Mucosa of stomach (tissue), 1 donor: ENCODE data around the gene CTNNBL1.

Experiments used
- H3K27me3 ChIP-seq: one replicate; pipeline ENCODE4 v1.7.0; 2013; ENCODE audit warnings: mild to moderate bottlenecking, low read length; ENCODE audit not compliant: control insufficient read depth, insufficient read depth
- H3K36me3 ChIP-seq: one replicate; pipeline ENCODE4 v1.7.0; 2013; ENCODE audit warnings: low read length; ENCODE audit not compliant: control insufficient read depth, insufficient read depth
- H3K4me1 ChIP-seq: one replicate; pipeline ENCODE4 v1.7.0; 2013; ENCODE audit warnings: mild to moderate bottlenecking, low read length; ENCODE audit not compliant: control insufficient read depth, insufficient read depth
- H3K4me3 ChIP-seq: one replicate; pipeline ENCODE4 v1.7.0; 2013; ENCODE audit warnings: low read length
- H3K9ac ChIP-seq: one replicate; pipeline ENCODE4 v1.7.0; 2013; ENCODE audit warnings: mild to moderate bottlenecking, low read length, moderate library complexity
- H3K9me3 ChIP-seq: one replicate; pipeline ENCODE4 v1.7.0; 2013; ENCODE audit warnings: mild to moderate bottlenecking, low read length, moderate library complexity; ENCODE audit not compliant: control insufficient read depth
- donor health status: Pancreatic carcinoma.

The CTNNBL1 gene

DNA sequence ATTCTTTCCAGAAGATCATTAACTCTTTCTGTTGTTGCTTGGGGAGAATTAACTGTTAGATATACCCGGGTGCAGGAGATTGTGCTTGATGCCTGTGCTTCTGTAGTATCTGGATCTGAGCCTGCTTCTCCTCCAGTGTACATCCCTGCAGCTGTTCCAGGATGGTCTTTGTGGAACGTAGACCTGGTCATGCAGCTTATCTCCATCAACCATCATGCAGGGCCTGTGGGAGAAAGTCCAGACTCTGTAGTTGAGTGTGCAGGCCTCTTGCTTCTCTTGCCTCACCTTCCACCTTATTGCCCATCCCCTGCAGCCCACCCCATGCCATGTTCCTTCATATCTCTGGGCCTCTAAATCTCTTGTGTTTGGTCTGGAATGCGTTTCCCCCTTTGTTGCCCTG, 133.8 kb downstream of the CTNNBL1 start:
- Histone ChIP-seq H3K36me3 (no peaks in the 10 kb centered on the region), H3K9me3 (no peaks in the 10 kb centered on the region), H3K4me1 (peaks cover 4% of the 10 kb centered on the region), H3K4me3 (no peak overlapping the region), H3K9ac (no peak overlapping the region), H3K27me3 (no peaks in the 10 kb centered on the region)

DNA sequence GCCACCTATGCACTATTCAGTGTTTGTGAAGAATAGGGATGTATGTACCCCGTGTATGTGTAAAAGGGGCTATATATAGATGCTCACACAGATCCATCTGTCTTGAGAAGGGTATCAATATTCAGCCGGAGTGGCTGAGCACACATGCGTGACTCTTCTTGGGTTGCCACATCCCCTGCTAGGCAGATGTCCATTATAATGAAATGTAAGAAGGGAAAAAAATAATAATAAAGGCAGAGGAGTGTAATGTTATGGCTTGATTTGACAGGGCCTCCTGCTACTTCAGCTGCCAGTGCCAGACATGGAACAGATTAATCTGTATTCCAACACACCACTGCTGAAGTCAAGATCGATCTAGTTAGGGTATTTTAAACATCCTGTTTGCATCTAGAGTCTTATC, 134.9 kb downstream of the CTNNBL1 start:
- Histone ChIP-seq H3K4me3 (no peak overlapping the region), H3K9me3 (no peaks in the 10 kb centered on the region), H3K27me3 (no peaks in the 10 kb centered on the region), H3K4me1 (no peaks in the 10 kb centered on the region), H3K9ac (no peak overlapping the region), H3K36me3 (no peaks in the 10 kb centered on the region)

DNA sequence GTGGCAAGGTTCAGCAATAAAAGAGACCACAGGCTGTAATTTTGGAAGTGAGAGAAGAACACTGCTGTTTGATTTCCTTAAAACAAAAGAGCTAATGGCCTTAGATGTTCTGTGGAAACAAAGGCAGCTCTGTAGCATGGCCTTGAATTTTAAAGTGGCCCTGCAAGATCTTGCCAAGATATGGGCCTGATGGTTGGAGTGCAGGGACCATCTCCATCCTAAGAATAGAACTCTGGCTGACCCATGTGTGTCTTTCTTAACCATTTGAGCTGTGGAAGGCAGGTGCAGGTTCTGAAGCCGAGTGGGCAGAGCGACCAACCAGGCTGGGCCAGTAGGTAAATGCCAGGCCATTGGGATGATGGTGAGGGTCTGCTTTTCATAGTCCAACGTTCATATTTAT, 135.3 kb downstream of the CTNNBL1 start:
- Histone ChIP-seq H3K9me3 (no peaks in the 10 kb centered on the region), H3K27me3 (no peaks in the 10 kb centered on the region), H3K9ac (no peak overlapping the region), H3K4me1 (no peaks in the 10 kb centered on the region), H3K36me3 (no peaks in the 10 kb centered on the region), H3K4me3 (no peak overlapping the region)

DNA sequence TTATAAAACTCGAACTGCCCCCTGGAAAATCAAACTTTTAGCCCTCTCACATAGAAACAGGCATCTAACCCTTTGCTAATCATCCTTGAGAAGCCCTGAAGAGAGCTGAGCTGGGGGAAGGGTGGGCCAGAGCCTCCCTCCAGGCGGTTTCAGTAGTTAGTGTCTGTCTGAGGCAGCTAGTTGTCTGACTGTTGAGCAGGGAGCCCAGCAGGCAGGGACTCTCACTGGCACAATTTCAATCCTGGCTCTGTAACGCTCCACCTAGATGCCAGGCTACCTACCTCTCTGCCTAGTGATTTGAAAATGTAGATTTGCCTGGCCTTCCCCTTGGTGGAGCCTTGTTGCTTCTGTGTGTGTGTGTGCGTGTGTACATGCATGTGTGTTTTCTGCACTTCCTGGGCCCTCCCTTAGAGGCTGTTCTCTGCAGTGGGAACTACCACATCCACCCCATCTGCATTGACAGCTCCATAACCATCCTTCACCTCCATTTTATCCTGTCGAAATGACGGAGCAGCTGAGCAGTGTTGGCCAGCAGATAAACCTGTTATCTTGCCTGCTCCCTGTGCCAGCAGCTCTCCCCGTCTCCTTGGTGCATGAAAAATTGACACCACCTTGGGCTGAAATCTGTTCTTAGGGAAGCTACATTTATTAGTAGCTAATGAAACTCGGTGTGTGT, 139.5 kb downstream of the CTNNBL1 start:
- H3K9me3 ChIP-seq = no peaks in the 10 kb centered on the region
- no peak overlapping the region for H3K4me3 ChIP-seq
- H3K27me3 ChIP-seq = no peaks in the 10 kb centered on the region
- H3K4me1 ChIP-seq = no peaks in the 10 kb centered on the region
- no peak overlapping the region for H3K9ac ChIP-seq
- H3K36me3 ChIP-seq = no peaks in the 10 kb centered on the region

DNA sequence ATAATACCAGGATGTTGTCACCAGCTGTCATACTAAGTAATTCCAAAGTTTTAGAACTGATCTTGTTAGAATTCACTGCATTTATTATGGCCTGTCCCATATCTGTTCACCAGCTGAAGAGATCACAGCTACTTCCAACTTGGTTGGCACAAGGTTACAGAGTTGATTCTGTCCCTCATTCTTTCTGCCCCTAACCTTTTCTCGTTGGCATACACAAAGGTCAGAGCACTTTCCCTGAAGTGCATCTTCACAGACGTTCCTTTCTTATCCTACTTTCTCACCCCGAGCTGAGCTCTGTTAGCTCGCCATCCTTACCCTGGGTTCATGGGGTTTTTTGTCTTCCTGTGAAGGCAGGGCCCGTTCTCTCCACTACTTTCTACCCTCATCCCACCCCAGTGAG, 143.1 kb downstream of the CTNNBL1 start:
- Histone ChIP-seq H3K36me3 (no peaks in the 10 kb centered on the region), H3K27me3 (no peaks in the 10 kb centered on the region), H3K4me1 (no peaks in the 10 kb centered on the region), H3K9me3 (no peaks in the 10 kb centered on the region), H3K4me3 (no peak overlapping the region), H3K9ac (no peak overlapping the region)

DNA sequence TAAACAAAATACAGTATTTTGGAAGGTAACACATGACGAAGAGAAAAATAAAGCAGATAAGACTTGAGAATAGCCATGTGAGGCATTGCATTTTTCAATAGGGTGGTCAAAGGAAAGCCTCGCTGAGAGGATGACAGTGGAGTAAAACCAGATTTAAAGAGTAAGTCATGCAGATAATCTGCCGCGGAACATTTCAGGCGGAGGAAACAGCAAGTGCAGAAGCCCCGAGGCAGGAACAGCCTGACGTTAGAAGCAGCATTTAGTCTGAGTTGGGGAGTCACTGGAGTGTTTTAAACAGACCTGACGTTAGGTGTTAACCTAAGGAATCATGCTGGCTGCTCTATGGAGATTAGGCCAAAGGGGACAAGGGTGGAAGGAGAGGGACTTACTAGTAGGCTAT, 144.1 kb downstream of the CTNNBL1 start:
- Histone ChIP-seq H3K36me3 (no peaks in the 10 kb centered on the region), H3K27me3 (no peaks in the 10 kb centered on the region), H3K4me3 (no peak overlapping the region), H3K9ac (no peak overlapping the region), H3K4me1 (no peaks in the 10 kb centered on the region), H3K9me3 (no peaks in the 10 kb centered on the region)

DNA sequence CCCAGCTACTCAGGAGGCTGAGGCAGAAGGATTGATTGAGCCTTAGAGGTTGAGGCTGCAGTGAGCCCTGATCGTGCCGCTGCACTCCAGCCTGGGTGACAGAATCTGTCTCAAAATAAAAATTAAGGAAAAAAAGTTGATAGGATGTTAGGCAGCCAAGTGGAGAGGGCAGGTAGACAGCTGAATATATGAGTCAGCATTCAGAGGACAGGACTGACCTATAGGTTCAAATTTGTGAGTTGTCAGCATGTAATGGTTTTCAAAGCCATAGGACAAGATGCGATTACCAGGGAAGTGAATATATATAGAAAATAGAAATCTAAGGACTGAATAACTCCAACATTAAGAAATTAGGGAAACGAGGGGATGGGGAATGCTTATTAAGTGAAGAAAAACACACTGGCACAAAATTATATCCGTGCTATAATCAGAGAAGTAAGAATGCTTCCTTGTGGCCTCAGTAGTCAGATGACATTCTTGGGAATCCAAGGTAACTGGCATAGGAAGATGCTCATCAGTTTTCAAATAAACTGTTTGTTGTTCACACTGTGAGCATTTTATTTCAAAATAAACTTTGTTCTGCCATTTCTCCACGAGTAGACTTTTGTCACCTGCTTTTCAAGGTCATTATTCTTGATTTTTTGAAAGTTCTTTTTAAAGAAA, 145.1 kb downstream of the CTNNBL1 start:
- no peak overlapping the region for H3K4me3 ChIP-seq
- H3K9me3 ChIP-seq = no peaks in the 10 kb centered on the region
- no peaks in the 10 kb centered on the region for H3K27me3 ChIP-seq
- no peaks in the 10 kb centered on the region for H3K4me1 ChIP-seq
- no peak overlapping the region for H3K9ac ChIP-seq
- H3K36me3 ChIP-seq = no peaks in the 10 kb centered on the region

DNA sequence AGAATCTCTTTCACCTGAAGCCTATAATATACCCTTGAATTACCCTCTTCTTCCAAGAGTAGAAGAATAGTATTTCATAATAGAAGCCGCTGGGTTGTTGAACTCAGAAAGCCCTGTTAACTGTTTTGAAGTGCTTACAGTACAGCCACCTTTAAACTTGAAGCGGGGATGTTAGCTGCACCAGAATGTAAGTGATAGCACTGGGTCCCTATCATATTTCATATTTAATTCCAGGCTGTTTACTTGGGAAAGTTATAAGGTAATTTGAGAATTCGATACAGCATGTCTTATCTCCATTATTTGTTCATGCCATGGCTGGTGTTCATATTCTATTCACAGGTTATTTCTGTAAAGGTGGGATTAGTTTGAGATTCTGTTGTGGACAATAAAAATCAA, 145.6 kb downstream of the CTNNBL1 start:
- no peaks in the 10 kb centered on the region for H3K27me3 ChIP-seq
- H3K9ac ChIP-seq = no peak overlapping the region
- H3K36me3 ChIP-seq = no peaks in the 10 kb centered on the region
- no peaks in the 10 kb centered on the region for H3K9me3 ChIP-seq
- H3K4me1 ChIP-seq = no peaks in the 10 kb centered on the region
- H3K4me3 ChIP-seq = no peak overlapping the region

DNA sequence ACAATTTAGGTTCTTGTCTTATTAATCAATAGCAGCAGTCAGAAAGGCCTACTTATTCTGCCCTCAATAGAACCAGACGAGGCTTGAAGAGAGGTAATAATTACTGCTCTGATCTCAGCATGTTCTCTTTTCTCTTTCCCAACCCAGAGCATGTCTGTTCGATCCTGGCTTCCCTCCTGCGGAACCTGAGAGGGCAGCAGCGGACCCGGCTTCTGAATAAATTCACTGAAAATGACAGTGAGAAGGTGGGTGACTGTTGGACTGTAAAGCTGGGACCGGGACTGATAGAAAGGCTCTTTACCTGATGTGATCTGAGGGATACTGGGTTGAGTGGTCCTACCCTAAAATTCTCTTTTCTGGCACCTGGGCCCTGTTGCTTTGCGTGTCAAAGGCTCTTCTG, 146.1 kb downstream of the CTNNBL1 start:
- H3K4me1 ChIP-seq = no peaks in the 10 kb centered on the region
- no peaks in the 10 kb centered on the region for H3K9me3 ChIP-seq
- no peak overlapping the region for H3K9ac ChIP-seq
- no peaks in the 10 kb centered on the region for H3K27me3 ChIP-seq
- no peak overlapping the region for H3K4me3 ChIP-seq
- H3K36me3 ChIP-seq = no peaks in the 10 kb centered on the region

DNA sequence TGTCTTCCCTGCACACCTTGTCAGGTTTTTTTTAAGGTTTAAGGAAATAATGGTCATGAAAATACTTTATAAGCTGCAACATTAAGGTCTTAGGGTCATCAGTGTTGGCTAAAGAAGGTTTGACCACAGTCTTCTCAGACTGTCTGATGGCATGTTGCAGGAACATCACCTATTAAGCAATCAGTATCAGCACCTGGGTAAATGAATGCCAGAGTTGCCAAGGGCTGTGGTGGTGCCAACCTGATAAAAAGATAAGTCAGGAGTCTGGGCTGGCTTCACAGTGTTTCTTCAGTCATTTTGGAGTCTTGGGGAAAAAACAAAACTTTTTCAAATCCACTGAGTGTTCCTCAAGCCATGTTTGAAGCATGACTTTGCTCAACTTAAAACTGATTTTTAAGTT, 147.6 kb downstream of the CTNNBL1 start:
- Histone ChIP-seq H3K4me3 (no peak overlapping the region), H3K4me1 (peaks cover 4% of the 10 kb centered on the region), H3K9me3 (no peaks in the 10 kb centered on the region), H3K27me3 (no peaks in the 10 kb centered on the region), H3K9ac (no peak overlapping the region), H3K36me3 (no peaks in the 10 kb centered on the region)

DNA sequence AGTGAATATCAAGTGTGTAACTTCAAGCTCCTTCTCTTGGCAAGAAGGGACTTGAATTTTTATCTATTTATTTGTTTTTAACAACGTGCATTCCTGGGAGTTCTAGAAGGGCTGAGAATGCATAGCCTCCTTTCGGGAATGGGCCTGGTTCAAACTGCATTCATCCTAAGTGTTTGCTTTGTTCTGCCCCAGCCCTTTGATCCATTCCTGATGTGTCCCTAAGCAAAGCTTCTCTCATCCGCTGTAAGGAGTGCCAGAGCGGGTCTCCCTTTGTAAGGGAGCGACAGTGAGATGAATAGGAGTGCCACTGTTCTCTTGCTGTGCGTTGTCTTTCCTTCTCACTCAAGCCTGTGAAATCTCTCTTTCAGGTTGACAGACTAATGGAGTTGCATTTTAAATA, 148.1 kb downstream of the CTNNBL1 start:
- Histone ChIP-seq H3K4me3 (no peak overlapping the region), H3K36me3 (no peaks in the 10 kb centered on the region), H3K4me1 (peaks cover 6% of the 10 kb centered on the region), H3K9me3 (no peaks in the 10 kb centered on the region), H3K27me3 (no peaks in the 10 kb centered on the region), H3K9ac (no peak overlapping the region)

DNA sequence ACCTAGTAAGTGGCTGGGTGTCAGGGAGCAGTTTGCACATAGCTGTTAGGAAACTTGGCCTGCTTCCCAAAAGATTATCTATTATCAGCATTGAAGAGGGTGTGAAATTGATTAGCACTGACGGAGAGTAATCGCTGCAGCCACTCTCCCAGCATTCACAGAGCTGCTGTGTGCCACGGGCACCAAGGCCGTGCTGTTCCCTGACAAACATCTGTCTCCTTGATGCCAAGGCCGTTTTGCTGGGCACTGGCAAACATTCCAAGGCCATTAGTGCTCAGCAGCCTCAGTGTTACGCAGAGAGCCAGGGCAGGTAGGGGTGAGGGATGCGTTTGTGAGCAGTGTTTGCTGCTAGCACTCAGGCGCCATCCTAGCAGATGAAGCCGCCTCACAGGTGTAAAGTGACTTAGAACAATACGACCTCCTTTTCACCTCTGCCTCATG, 151.4 kb downstream of the CTNNBL1 start:
- no peaks in the 10 kb centered on the region for H3K36me3 ChIP-seq

More for the DNA sequence above, 151.4 kb downstream of the CTNNBL1 start:
- H3K9ac ChIP-seq = no peak overlapping the region
- H3K9me3 ChIP-seq = no peaks in the 10 kb centered on the region
- H3K4me3 ChIP-seq = no peak overlapping the region
- no peaks in the 10 kb centered on the region for H3K27me3 ChIP-seq
- peaks cover 6% of the 10 kb centered on the region for H3K4me1 ChIP-seq
